Loucy (cell line): Measurements from ENCODE around the gene CTIF.

ENCODE experiments used
- H2AFZ ChIP-seq: fragments of 200-600 bp; sonication (generic); 2 replicates; pipeline ENCODE4 v1.6.0; 2016; ENCODE audit warnings: antibody characterized with exemption, mild to moderate bottlenecking, low read length, moderate library complexity
- H3F3A ChIP-seq: fragments of 200-600 bp; 2 replicates; pipeline ENCODE4 v1.6.0; 2016; ENCODE audit warnings: antibody characterized with exemption, low read depth, mild to moderate bottlenecking
- H3K27me3 ChIP-seq: fragments of 200-600 bp; sonication (generic); 2 replicates; pipeline ENCODE4 v1.6.1; 2014; ENCODE audit warnings: low read length, mild to moderate bottlenecking; ENCODE audit not compliant: insufficient read depth, poor library complexity, severe bottlenecking
- H3K36me3 ChIP-seq: fragments of 200-600 bp; sonication (generic); 2 replicates; pipeline ENCODE4 v1.6.1; 2016; ENCODE audit warnings: low read length; ENCODE audit not compliant: insufficient read depth
- H3K4me1 ChIP-seq: fragments of 200-600 bp; sonication (generic); 2 replicates; pipeline ENCODE4 v1.5.1; 2014; ENCODE audit warnings: low read length, mild to moderate bottlenecking; ENCODE audit not compliant: insufficient read depth, poor library complexity, severe bottlenecking
- H3K4me2 ChIP-seq: fragments of 200-600 bp; sonication (generic); 2 replicates; pipeline ENCODE4 v1.6.0; 2014; ENCODE audit warnings: antibody characterized with exemption, low read length, low read depth, mild to moderate bottlenecking; ENCODE audit not compliant: poor library complexity, severe bottlenecking
- H3K4me3 ChIP-seq: fragments of 200-600 bp; sonication (generic); 2 replicates; pipeline ENCODE4 v1.5.1; 2014; ENCODE audit warnings: low read length, mild to moderate bottlenecking, mixed read lengths; ENCODE audit not compliant: poor library complexity, severe bottlenecking
- H3K79me2 ChIP-seq: fragments of 200-600 bp; sonication (generic); 2 replicates; pipeline ENCODE4 v1.6.1; 2014; ENCODE audit warnings: low read length; ENCODE audit not compliant: insufficient read depth
- H3K9ac ChIP-seq: fragments of 200-600 bp; sonication (generic); 2 replicates; pipeline ENCODE4 v1.6.0; 2014; ENCODE audit warnings: mild to moderate bottlenecking, low read depth, low read length, moderate library complexity; ENCODE audit not compliant: poor library complexity, severe bottlenecking
- H3K9me2 ChIP-seq: fragments of 200-600 bp; sonication (generic); replicated peaks from 2 replicates; pipeline ENCODE4 v1.6.1; 2016; ENCODE audit warnings: low read depth, low read length, mixed read lengths
- H3K9me3 ChIP-seq: fragments of 200-600 bp; sonication (generic); 2 replicates; pipeline ENCODE4 v1.6.1; 2014; ENCODE audit warnings: mild to moderate bottlenecking, antibody characterized with exemption, low read length, low read depth; ENCODE audit not compliant: insufficient read depth
- H4K20me1 ChIP-seq: fragments of 200-600 bp; sonication (generic); 2 replicates; pipeline ENCODE4 v1.6.0; 2014; ENCODE audit warnings: antibody characterized with exemption, low read length, mild to moderate bottlenecking; ENCODE audit not compliant: insufficient read depth, poor library complexity, severe bottlenecking
- CTCF ChIP-seq: fragments of 200-600 bp; sonication (generic); conservative IDR thresholded peaks from 2 replicates; pipeline ENCODE4 v1.5.1; 2014; ENCODE audit warnings: mild to moderate bottlenecking, antibody characterized with exemption, low read length
- EZH2phosphoT487 ChIP-seq: fragments of 200-600 bp; IDR thresholded peaks from 2 replicates; pipeline ENCODE4 v1.6.1; 2018; ENCODE audit warnings: antibody characterized with exemption, mild to moderate bottlenecking, moderate library complexity, borderline replicate concordance

Gene CTIF

GRCh38 chr18:48521723-48522122 lies 17.1 kb upstream of the CTIF start:
- H3K79me2 ChIP-seq = no peaks in the 10 kb centered on the region
- no peak overlapping the region for H3K4me2 ChIP-seq
- no peak overlapping the region for H3K4me3 ChIP-seq
- H3K27me3 ChIP-seq = no peaks in the 10 kb centered on the region
- peaks cover 13% of the 10 kb centered on the region for H3K4me1 ChIP-seq
- H3K9me3 ChIP-seq = no peaks in the 10 kb centered on the region
- H3F3A ChIP-seq = no peaks in the 10 kb centered on the region
- no peak overlapping the region for H3K9ac ChIP-seq
- H3K9me2 ChIP-seq = no peaks in the 10 kb centered on the region
- no peaks in the 10 kb centered on the region for H4K20me1 ChIP-seq
- TF ChIP-seq CTCF (no peak), EZH2phosphoT487 (no peak)
- H3K36me3 ChIP-seq = no peaks in the 10 kb centered on the region
- H2AFZ ChIP-seq = no peak overlapping the region

GRCh38 chr18:48525671-48526070 lies 13.2 kb upstream of the CTIF start:
- H3K9ac ChIP-seq = no peak overlapping the region
- H2AFZ ChIP-seq = no peak overlapping the region
- TF ChIP-seq CTCF (no peak), EZH2phosphoT487 (no peak)
- no peaks in the 10 kb centered on the region for H3K9me3 ChIP-seq
- no peaks in the 10 kb centered on the region for H3K9me2 ChIP-seq
- H3K27me3 ChIP-seq = no peaks in the 10 kb centered on the region
- no peaks in the 10 kb centered on the region for H3K79me2 ChIP-seq
- H3K4me1 ChIP-seq = peaks cover 13% of the 10 kb centered on the region
- no peak overlapping the region for H3K4me3 ChIP-seq
- H4K20me1 ChIP-seq = no peaks in the 10 kb centered on the region
- H3F3A ChIP-seq = no peaks in the 10 kb centered on the region
- peak overlapping the region; percentile 67 for H3K4me2 ChIP-seq
- H3K36me3 ChIP-seq = no peaks in the 10 kb centered on the region

GRCh38 chr18:48527461-48527860 lies 11.4 kb upstream of the CTIF start:
- no peaks in the 10 kb centered on the region for H3K9me3 ChIP-seq
- H3K79me2 ChIP-seq = no peaks in the 10 kb centered on the region
- no peaks in the 10 kb centered on the region for H3K27me3 ChIP-seq
- no peaks in the 10 kb centered on the region for H3F3A ChIP-seq
- peaks cover 13% of the 10 kb centered on the region for H3K4me1 ChIP-seq
- H3K9ac ChIP-seq = no peak overlapping the region
- H3K4me3 ChIP-seq = no peak overlapping the region
- no peaks in the 10 kb centered on the region for H3K9me2 ChIP-seq
- H2AFZ ChIP-seq = no peak overlapping the region
- H3K36me3 ChIP-seq = no peaks in the 10 kb centered on the region
- no peaks in the 10 kb centered on the region for H4K20me1 ChIP-seq
- no peak for TF ChIP-seq CTCF
- TF ChIP-seq EZH2phosphoT487 = no peak
- H3K4me2 ChIP-seq = no peak overlapping the region
